ENCODE results near the gene AIFM2.
"Not testable (repeated sequence)": the region's sequence is repeated elsewhere in the genome, so short reads cannot be mapped to it uniquely, and the experiment has no call there.

Gene AIFM2

GRCh38 chr10:70090951-70091350 lies 41.7 kb downstream of the AIFM2 start:
- no peak for DNase-seq

- no peak for DNase-seq
These were observed 42.6 kb downstream of the AIFM2 start for GRCh38 chr10:70090013-70090412.

GRCh38 chr10:70088308-70088698 lies 44.3 kb downstream of the AIFM2 start:
- DNase-seq: no peak

GRCh38 chr10:70087616-70088307 lies 44.9 kb downstream of the AIFM2 start:
- no peak for DNase-seq

- no peak for DNase-seq
These were observed 46.5 kb downstream of the AIFM2 start for GRCh38 chr10:70085975-70086613.

DNA sequence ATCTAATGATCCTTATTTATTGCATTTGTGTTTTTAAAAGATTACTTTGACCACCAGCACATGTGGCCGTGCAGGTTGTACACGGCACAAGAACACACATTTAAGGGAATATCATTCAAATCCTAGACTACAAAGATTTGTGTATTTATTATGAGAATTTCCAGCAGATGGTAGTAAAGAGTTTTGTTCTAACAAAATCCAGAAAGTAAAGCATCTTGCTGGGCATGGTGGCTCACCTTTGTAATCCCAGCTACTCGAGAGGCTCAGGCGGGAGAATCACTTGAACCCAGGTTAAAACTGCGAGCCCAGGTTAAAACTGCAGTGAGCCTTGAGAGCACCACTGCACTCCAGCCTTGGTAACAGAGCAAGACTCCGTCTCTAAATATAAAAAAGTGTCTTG lies 48.4 kb downstream of the AIFM2 start:
- DNase-seq: no peak

DNA sequence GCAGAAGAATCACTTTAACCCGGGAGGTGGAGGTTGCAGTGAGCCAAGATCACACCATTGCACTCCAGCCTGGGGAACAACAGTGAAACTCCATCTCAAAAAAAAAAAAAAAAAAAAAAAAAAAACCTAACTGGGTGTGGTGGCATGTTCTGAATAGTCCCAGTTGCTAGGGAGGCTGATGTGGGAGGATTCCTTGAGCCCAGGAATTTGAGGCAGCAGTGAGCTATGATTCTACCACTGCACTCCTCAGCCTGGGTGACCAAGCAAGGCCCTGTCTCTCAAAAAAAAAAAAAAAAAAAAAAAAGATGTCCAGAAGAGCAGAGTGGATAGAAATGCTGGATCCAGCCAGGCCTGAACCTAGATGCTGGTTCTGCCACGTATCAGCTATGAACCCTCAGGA lies 51.8 kb downstream of the AIFM2 start:
- DNase-seq: not testable (repeated sequence)

- DNase-seq: no peak
These were observed 53.7 kb downstream of the AIFM2 start for GRCh38 chr10:70078937-70079336.

DNA sequence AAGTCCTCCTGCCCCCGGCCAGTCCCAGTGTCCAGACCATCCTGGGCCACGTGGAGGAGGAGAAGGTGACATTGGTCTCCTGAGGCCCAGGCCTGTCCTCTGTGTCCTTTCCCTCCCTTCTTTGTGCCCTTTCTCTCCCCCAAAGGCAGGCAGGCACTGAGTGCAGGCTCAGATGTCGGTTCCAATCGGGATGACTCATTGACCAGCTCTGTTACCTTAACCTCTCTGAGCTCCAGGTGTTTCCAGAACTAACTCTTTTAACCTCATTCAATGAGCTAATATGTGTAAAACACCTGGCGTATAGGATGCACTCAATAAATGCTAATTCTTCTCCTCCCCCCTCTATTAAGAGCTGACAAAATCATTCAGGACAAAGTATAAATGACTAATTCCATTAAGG lies 54.3 kb downstream of the AIFM2 start:
- DNase-seq: no peak

- DNase-seq: no peak
These were observed 57.7 kb downstream of the AIFM2 start for GRCh38 chr10:70074971-70075370.

DNA sequence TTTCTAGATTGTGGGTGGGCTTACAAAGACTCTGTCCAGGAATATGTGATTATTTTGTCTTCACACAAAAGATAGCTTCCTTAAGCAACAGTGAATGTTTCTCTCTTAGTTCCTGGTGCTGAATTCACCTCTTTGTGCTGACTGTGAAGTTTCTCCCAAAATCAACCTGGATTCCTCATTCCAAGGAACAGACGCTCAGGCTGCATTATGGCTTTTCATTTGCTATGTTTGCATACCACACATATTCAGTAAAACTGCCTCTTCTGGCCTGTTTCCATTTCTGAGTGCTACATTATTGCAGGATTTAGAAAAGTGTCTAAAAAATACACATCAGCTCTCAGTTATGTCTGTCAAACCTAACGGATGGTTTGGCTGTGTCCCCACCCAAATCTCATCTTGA lies 58.5 kb downstream of the AIFM2 start:
- DNase-seq: no peak

GRCh38 chr10:70070834-70071233 lies 61.8 kb downstream of the AIFM2 start:
- DNase-seq: no peak

DNA sequence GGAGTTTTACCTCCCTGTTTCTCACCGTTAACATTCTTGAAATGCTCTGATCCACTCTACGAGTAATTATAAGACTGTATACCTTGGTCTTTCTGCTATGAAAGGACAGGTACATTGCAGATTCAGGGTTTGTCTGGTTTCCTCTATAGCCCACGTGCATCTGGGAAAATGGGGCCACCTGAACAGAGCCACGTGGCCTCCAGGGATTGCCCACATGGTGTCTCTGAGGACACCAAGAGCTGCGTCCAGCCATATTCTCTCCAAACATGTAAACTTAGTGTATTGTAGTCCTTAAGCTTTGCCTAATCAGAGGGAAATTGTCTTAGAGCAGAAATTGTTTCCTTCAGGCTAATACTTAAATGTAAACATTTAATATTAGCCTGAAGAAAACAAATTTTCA lies 63.3 kb downstream of the AIFM2 start:
- no peak for DNase-seq

DNA sequence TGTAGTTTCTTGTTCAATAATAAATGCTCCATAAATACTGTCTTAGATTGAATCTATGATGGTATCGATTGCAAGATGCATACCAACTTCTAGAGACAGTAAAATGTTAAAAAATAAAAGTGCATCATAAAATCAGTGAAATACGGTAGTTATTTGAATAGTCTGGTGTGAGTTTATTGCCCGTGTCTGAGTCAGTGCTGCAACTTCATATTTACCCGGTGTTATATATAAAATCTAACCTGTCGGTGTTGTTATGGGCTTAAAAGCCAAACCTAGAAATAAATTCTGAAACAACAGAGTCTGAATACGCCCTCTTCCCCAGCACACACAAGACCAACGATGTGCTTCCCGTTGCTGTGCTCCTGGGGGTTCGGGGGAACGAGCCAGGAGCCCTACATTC lies 63.7 kb downstream of the AIFM2 start:
- no peak for DNase-seq

- no peak for DNase-seq
These were observed 65.0 kb downstream of the AIFM2 start for GRCh38 chr10:70067586-70067985.

GRCh38 chr10:70066190-70066589 lies 66.4 kb downstream of the AIFM2 start:
- DNase-seq: no peak

- DNase-seq: no peak
These were observed 68.1 kb downstream of the AIFM2 start for GRCh38 chr10:70064486-70064885.

- no peak for DNase-seq
These were observed 69.1 kb downstream of the AIFM2 start for GRCh38 chr10:70063418-70064098.

Measured in NCI-H187 (cell line).